GM12878 (cell line): ENCODE results near the gene DDX19B. TPM values are rescaled to one million over a fixed set of nuclear protein-coding genes. Genes with fewer than 3 reads are reported as not detected.

Experiments
- ATAC-seq: fragments of 200-7000 bp; cut with Tn5 transposase; 3 replicates; pipeline ENCODE4 v1.9.1; 2020; ENCODE audit warnings: mild to moderate bottlenecking, moderate library complexity
- BruUV-seq: library from RNA; stranded (reverse); fragments of 400-500 nt; replicated peaks from 2 replicates; lab custom pipeline; 2021; lab: Mats Ljungman, UMichigan
- CTCF ChIA-PET: fragments of 300-600 bp; sonication (Branson Sonifier 250); formaldehyde crosslinking; extraction: SDS; loops from one replicate; lab custom pipeline; 2021; ENCODE audit warnings: inconsistent platforms; lab: Yijun Ruan, JAX
- POLR2A ChIA-PET: fragments of 350-600 bp; formaldehyde crosslinking; extraction: SDS; loops from one replicate; lab custom pipeline; 2021; ENCODE audit warnings: inconsistent platforms; lab: Charles Lee
- RAD21 ChIA-PET: fragments of 300-600 bp; sonication (Branson Sonifier 250); formaldehyde crosslinking; loops from one replicate; lab custom pipeline; 2023; ENCODE audit warnings: antibody characterized with exemption; ENCODE audit not compliant: unreplicated experiment; lab: Charles Lee
- SMC1A ChIA-PET: fragments of 300-600 bp; sonication (Branson Sonifier 250); formaldehyde crosslinking; loops from one replicate; lab custom pipeline; 2023; ENCODE audit not compliant: unreplicated experiment, uncharacterized antibody; lab: Charles Lee
- DNase-seq: peaks from one replicate; pipeline ENCODE4 v3.0.0-alpha.2; 2011; ENCODE audit warnings: low read depth, low spot score
- FAIRE-seq: peaks from 3 replicates; lab custom pipeline; 2011; peaks lifted over from hg19 to GRCh38; lab: Jason Lieb, UNC
- H2AFZ ChIP-seq: 2 replicates; pipeline ENCODE4 v1.6.0; 2011; ENCODE audit warnings: low read depth, low read length, control low read depth; ENCODE audit not compliant: control insufficient read depth
- H3K27ac ChIP-seq: 2 replicates; pipeline ENCODE4 v1.5.1; 2011; ENCODE audit warnings: control low read depth; ENCODE audit not compliant: control insufficient read depth, insufficient read depth
- H3K27me3 ChIP-seq, 2 experiments: replicated peaks in 1 of 2; 2 replicates each; pipeline versions ENCODE4 v1.6.0 to v1.6.1; 2011; ENCODE audit warnings: low read length in 1 of 2; ENCODE audit not compliant: control insufficient read depth in 2 of 2, insufficient read depth in 2 of 2
- H3K36me3 ChIP-seq, 2 experiments: 2 replicates each; pipeline ENCODE4 v1.5.1; 2011; ENCODE audit warnings: low read length in 1 of 2; ENCODE audit not compliant: control insufficient read depth in 2 of 2, insufficient read depth in 2 of 2
- H3K4me1 ChIP-seq: 2 replicates; pipeline ENCODE4 v1.6.1; 2011; ENCODE audit warnings: mild to moderate bottlenecking, low read length, moderate library complexity, mixed read lengths; ENCODE audit not compliant: control insufficient read depth, insufficient read depth
- H3K4me2 ChIP-seq: 2 replicates; pipeline ENCODE4 v1.6.0; 2011; ENCODE audit warnings: control low read depth; ENCODE audit not compliant: control insufficient read depth, insufficient read depth
- H3K4me3 ChIP-seq: fragments of 200-600 bp; sonication (generic); 2 replicates; pipeline ENCODE4 v1.5.1; 2016
- H3K79me2 ChIP-seq: 2 replicates; pipeline ENCODE4 v1.6.0; 2011; ENCODE audit warnings: low read length; ENCODE audit not compliant: control insufficient read depth, insufficient read depth
- H3K9ac ChIP-seq: 2 replicates; pipeline ENCODE4 v1.8.0; 2011; ENCODE audit warnings: low read length, control low read depth, mixed read lengths; ENCODE audit not compliant: control insufficient read depth, insufficient read depth
- H3K9me3 ChIP-seq: replicated peaks from 3 replicates; pipeline ENCODE4 v1.5.1; 2011; ENCODE audit warnings: mild to moderate bottlenecking, low read length; ENCODE audit not compliant: control insufficient read depth, insufficient read depth
- H4K20me1 ChIP-seq: 2 replicates; pipeline ENCODE4 v1.6.0; 2011; ENCODE audit not compliant: control insufficient read depth, insufficient read depth
- BACH1 ChIP-seq: fragments of 450-650 bp; IDR thresholded peaks from 2 replicates; pipeline ENCODE4 v1.6.1; 2017; ENCODE audit warnings: mild to moderate bottlenecking, borderline replicate concordance
- BHLHE40 ChIP-seq, 2 experiments: fragments of 450-650 bp in 1 of 2; IDR thresholded peaks; 2 replicates each; pipeline ENCODE4 v1.6.1; 2011 to 2017; ENCODE audit warnings: low read depth in 2 of 2, borderline replicate concordance in 1 of 2, improper control_type of control experiment in 1 of 2, low read length in 1 of 2, mild to moderate bottlenecking in 1 of 2
- EP300 ChIP-seq, 2 experiments: fragments of 150-350 bp in 1 of 2; IDR thresholded peaks; 2 replicates each; pipeline ENCODE4 v1.6.1; 2011 to 2012; ENCODE audit warnings: low read depth in 2 of 2, low read length in 2 of 2, borderline replicate concordance in 1 of 2, improper control_type of control experiment in 1 of 2, inconsistent platforms in 1 of 2; ENCODE audit not compliant: control insufficient read depth in 1 of 2
- PKNOX1 ChIP-seq: fragments of 450-650 bp; IDR thresholded peaks from 2 replicates; pipeline ENCODE4 v1.6.1; 2016; ENCODE audit warnings: mild to moderate bottlenecking
- RUNX3 ChIP-seq: IDR thresholded peaks from 2 replicates; pipeline ENCODE4 v1.6.1; 2012; ENCODE audit warnings: low read length, inconsistent platforms
- WRNIP1 ChIP-seq: IDR thresholded peaks from 2 replicates; pipeline ENCODE4 v1.6.1; 2011; ENCODE audit warnings: low read depth, low read length, improper control_type of control experiment, borderline replicate concordance
- WGBS: methylation state at CpG from one replicate; pipeline ENCODE4 v1.1.6; 2016; ENCODE audit warnings: low lambda C conversion rate; ENCODE audit not compliant: insufficient replicate concordance, insufficient coverage; ENCODE audit errors: missing lambda C conversion rate; 5-methylcytosine and 5-hydroxymethylcytosine counted together
- in situ Hi-C: fragments of 300-500 bp; cut with MboI; formaldehyde crosslinking; loops from 9 replicates; pipeline ENCODE4 v1.14.3; 2018; ENCODE audit warnings: mixed read lengths
- intact Hi-C: fragments of 100-400 bp; cut with micrococcal nuclease; formaldehyde crosslinking; loops from one replicate; pipeline ENCODE4 v1.14.2; 2022; ENCODE audit not compliant: unreplicated experiment
- polyA plus RNA-seq, 11 experiments: library from polyadenylated mRNA; depleted of rRNA in 4 of 11; unstranded in 6 of 11; stranded (reverse) in 5 of 11; fragments of >200 nt; fragmentation: Nextera tagmentation in 4 of 11; fragmentation: Illumina TruSeq in 1 of 11; extraction: Ambion mirVana in 4 of 11; extraction: Trizol in 1 of 11; gene quantifications; 1 replicate in 1 of 11; 2 replicates in 10 of 11; pipeline versions ENCODE4 v1.2.1 to v1.2.3, GENCODE V29; 2011 to 2016; ENCODE audit warnings: inconsistent platforms in 2 of 11, missing spikeins in 2 of 11, low read depth in 1 of 11
- total RNA-seq, 4 experiments: library from RNA; depleted of rRNA in 3 of 4; stranded (reverse); fragments of >200 nt in 3 of 4; fragmentation: Illumina TruSeq in 1 of 4; extraction: Trizol in 1 of 4; gene quantifications; 2 replicates each; pipeline versions ENCODE4 v1.2.1 to v1.2.3, GENCODE V29; 2013 to 2021

The DDX19B gene
- total and polyA plus RNA-seq, 10 of the 15 experiments (the other 5 are each of a cell fraction or from before 2014, with no cell fraction given) = 14.1 to 69.1 (median 42.5) TPM

GRCh38 chr16:70324998-70325747, 26.2 kb downstream of the DDX19B start:
- DNase-seq (no peak), FAIRE-seq (no peak), ATAC-seq (no peak)
- Histone ChIP-seq H3K27me3 (no peaks in the 10 kb centered on the region), H3K9ac (no peak overlapping the region), H3K4me3 (no peak overlapping the region), H3K4me1 (no peaks in the 10 kb centered on the region), H4K20me1 (no peaks in the 10 kb centered on the region), H3K9me3 (no peaks in the 10 kb centered on the region), H3K27ac (no peak overlapping the region), H2AFZ (no peak overlapping the region), H3K4me2 (no peak overlapping the region), H3K36me3 (peaks cover 0 to 10% of the 10 kb centered on the region in 2 experiments; a peak in 3 of 4 replicates), H3K79me2 (no peaks in the 10 kb centered on the region)
- in situ Hi-C loops (no loop called here), intact Hi-C loops (no loop called here)
- ChIA-PET CTCF (interaction anchor here (0.6 to 1.6 kb wide), 6 partner anchors 11 to 329 kb away, joined by 3 to 5 read pairs (median 3); no protein-coding TSS in a partner anchor), SMC1A (interaction anchor here (0.7 to 2.0 kb wide), 7 partner anchors 10 to 328 kb away, joined by 3 to 6 read pairs (median 3); partner anchors contain the start of genes DDX19A and EXOSC6), RAD21 (no interaction called here), POLR2A (interaction anchor here (0.5 to 1.2 kb wide), 4 partner anchors 18 to 355 kb away, joined by 3 to 4 read pairs (median 4); partner anchors contain the start of gene DDX19A)
- 93% methylated on average over 7 of the region's 7 CpGs for WGBS
- TF ChIP-seq WRNIP1 (no peak), BHLHE40 (IDR thresholded peaks at IDR 0.05; ENCODE audit: borderline replicate concordance in 1 of 2, low read depth in 2 of 2, low read length in 1 of 2) (no peak), RUNX3 (no peak), BACH1 (no peak), EP300 (IDR thresholded peaks at IDR 0.05; ENCODE audit: borderline replicate concordance in 1 of 2, control insufficient read depth in 1 of 2, low read depth in 2 of 2, low read length in 2 of 2) (no peak), PKNOX1 (no peak)
- no TSS peak for BruUV-seq
